ENCODE measurements around the gene RRAGD.

RRAGD gene

DNA sequence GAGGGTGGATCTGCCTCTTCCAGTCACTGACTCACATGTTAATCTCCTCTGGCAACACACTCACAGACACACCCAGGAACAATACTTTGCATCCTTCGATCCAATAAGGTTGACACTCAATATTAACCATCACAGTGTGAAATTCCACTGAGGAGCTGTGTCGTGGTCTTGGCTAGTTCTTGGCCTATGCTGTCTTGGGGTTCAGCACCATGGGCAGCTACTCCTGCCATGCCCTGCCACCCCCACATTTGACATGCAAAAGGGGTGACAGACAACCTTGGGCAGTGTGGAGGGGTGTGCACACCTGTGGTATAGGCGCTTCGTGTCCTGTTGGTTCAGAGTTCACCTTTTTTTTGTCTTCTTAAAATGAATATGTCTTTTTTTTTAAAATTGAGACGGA lies 46.6 kb upstream of the RRAGD start:
- no peaks in the 10 kb centered on the region for H3K4me1 ChIP-seq (ENCODE audit: insufficient read depth, low read length, poor library complexity, severe bottlenecking)
- TF ChIP-seq, protein P1, sequence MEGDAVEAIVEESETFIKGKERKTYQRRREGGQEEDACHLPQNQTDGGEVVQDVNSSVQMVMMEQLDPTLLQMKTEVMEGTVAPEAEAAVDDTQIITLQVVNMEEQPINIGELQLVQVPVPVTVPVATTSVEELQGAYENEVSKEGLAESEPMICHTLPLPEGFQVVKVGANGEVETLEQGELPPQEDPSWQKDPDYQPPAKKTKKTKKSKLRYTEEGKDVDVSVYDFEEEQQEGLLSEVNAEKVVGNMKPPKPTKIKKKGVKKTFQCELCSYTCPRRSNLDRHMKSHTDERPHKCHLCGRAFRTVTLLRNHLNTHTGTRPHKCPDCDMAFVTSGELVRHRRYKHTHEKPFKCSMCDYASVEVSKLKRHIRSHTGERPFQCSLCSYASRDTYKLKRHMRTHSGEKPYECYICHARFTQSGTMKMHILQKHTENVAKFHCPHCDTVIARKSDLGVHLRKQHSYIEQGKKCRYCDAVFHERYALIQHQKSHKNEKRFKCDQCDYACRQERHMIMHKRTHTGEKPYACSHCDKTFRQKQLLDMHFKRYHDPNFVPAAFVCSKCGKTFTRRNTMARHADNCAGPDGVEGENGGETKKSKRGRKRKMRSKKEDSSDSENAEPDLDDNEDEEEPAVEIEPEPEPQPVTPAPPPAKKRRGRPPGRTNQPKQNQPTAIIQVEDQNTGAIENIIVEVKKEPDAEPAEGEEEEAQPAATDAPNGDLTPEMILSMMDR (conservative IDR thresholded peaks at IDR 0.05; ENCODE audit: low read length) = no peak
- no peak for TF ChIP-seq EZH2phosphoT487 (IDR thresholded peaks at IDR 0.05; ENCODE audit: borderline replicate concordance)
- no peak overlapping the region for H3K9ac ChIP-seq (ENCODE audit: low read depth, low read length, poor library complexity, severe bottlenecking)
- no peaks in the 10 kb centered on the region for H4K20me1 ChIP-seq (ENCODE audit: insufficient read depth, low read length, poor library complexity, severe bottlenecking)
- H3K4me2 ChIP-seq (ENCODE audit: low read depth, low read length, poor library complexity, severe bottlenecking) = no peak overlapping the region
- H3K36me3 ChIP-seq (ENCODE audit: insufficient read depth, low read length) = no peaks in the 10 kb centered on the region
- no peaks in the 10 kb centered on the region for H3K9me3 ChIP-seq (ENCODE audit: insufficient read depth, low read depth, low read length)
- H3K9me2 ChIP-seq (replicated peaks; ENCODE audit: low read depth, low read length) = no peaks in the 10 kb centered on the region
- no peaks in the 10 kb centered on the region for H3K79me2 ChIP-seq (ENCODE audit: insufficient read depth, low read length)
- no peak overlapping the region for H3K4me3 ChIP-seq (ENCODE audit: low read length, poor library complexity, severe bottlenecking)
- no peaks in the 10 kb centered on the region for H3K27me3 ChIP-seq (ENCODE audit: insufficient read depth, low read length, poor library complexity, severe bottlenecking)
- H3F3A ChIP-seq (ENCODE audit: low read depth) = no peaks in the 10 kb centered on the region
- no peak overlapping the region for H2AFZ ChIP-seq (ENCODE audit: low read length)

DNA sequence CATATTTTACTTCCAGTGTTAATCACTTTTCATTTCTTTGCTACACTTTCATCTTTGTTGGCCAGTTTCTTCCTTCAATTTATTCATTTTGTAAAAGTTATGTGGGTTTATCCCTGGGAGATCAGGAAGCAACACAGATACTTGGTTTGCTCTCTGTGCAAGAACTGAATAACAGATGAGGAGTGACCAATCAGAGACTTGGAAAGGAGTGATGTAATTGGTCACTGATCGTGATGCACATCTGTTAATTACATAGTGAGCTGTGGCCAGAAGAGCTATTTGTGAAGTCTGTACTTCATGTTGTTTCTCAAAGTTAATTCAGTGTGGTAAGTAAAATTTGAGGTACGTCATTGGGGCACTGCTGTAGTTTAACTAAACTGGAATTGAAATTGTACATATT lies 42.2 kb upstream of the RRAGD start:
- H3K27me3 ChIP-seq (ENCODE audit: insufficient read depth, low read length, poor library complexity, severe bottlenecking) = no peaks in the 10 kb centered on the region
- H3K9ac ChIP-seq (ENCODE audit: low read depth, low read length, poor library complexity, severe bottlenecking) = no peak overlapping the region
- H3F3A ChIP-seq (ENCODE audit: low read depth) = no peaks in the 10 kb centered on the region
- peaks cover 7% of the 10 kb centered on the region for H3K4me1 ChIP-seq (ENCODE audit: insufficient read depth, low read length, poor library complexity, severe bottlenecking)
- H3K9me3 ChIP-seq (ENCODE audit: insufficient read depth, low read depth, low read length) = no peaks in the 10 kb centered on the region
- H3K4me3 ChIP-seq (ENCODE audit: low read length, poor library complexity, severe bottlenecking) = no peak overlapping the region
- no peaks in the 10 kb centered on the region for H3K36me3 ChIP-seq (ENCODE audit: insufficient read depth, low read length)
- TF ChIP-seq, protein P1 (conservative IDR thresholded peaks at IDR 0.05; ENCODE audit: low read length) = no peak
- no peak for TF ChIP-seq EZH2phosphoT487 (IDR thresholded peaks at IDR 0.05; ENCODE audit: borderline replicate concordance)
- no peak overlapping the region for H3K4me2 ChIP-seq (ENCODE audit: low read depth, low read length, poor library complexity, severe bottlenecking)
- H3K79me2 ChIP-seq (ENCODE audit: insufficient read depth, low read length) = no peaks in the 10 kb centered on the region
- no peak overlapping the region for H2AFZ ChIP-seq (ENCODE audit: low read length)
- no peaks in the 10 kb centered on the region for H3K9me2 ChIP-seq (replicated peaks; ENCODE audit: low read depth, low read length)
- H4K20me1 ChIP-seq (ENCODE audit: insufficient read depth, low read length, poor library complexity, severe bottlenecking) = no peaks in the 10 kb centered on the region

DNA sequence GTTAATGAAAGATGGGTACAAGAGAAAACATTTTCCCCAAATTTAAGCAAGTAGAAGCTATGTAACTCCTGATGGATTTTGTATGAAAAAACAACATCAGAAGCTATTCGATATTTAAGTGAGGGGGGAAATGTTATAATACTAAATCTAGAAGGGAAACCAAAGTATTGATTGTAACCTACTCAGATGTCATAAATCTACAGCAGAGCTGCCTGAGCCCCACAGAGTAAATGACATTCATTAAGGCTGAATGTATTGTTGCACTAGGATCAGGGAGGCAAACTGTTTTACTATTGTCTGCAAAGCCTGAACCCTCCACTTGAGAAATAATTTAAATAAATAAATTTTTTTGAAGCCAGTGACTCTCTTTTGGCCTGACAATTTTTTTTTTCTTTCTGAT lies 40.2 kb upstream of the RRAGD start:
- Histone ChIP-seq H2AFZ (ENCODE audit: low read length) (no peak overlapping the region), H3K36me3 (ENCODE audit: insufficient read depth, low read length) (no peaks in the 10 kb centered on the region), H3K4me1 (ENCODE audit: insufficient read depth, low read length, poor library complexity, severe bottlenecking) (peaks cover 9% of the 10 kb centered on the region), H3K4me3 (ENCODE audit: low read length, poor library complexity, severe bottlenecking) (no peak overlapping the region), H3K27me3 (ENCODE audit: insufficient read depth, low read length, poor library complexity, severe bottlenecking) (no peaks in the 10 kb centered on the region), H3K79me2 (ENCODE audit: insufficient read depth, low read length) (no peaks in the 10 kb centered on the region), H3K9me3 (ENCODE audit: insufficient read depth, low read depth, low read length) (no peaks in the 10 kb centered on the region), H4K20me1 (ENCODE audit: insufficient read depth, low read length, poor library complexity, severe bottlenecking) (no peaks in the 10 kb centered on the region), H3F3A (ENCODE audit: low read depth) (no peaks in the 10 kb centered on the region), H3K9me2 (replicated peaks; ENCODE audit: low read depth, low read length) (no peaks in the 10 kb centered on the region), H3K4me2 (ENCODE audit: low read depth, low read length, poor library complexity, severe bottlenecking) (no peak overlapping the region), H3K9ac (ENCODE audit: low read depth, low read length, poor library complexity, severe bottlenecking) (no peak overlapping the region)
- TF ChIP-seq, protein P1 (conservative IDR thresholded peaks at IDR 0.05; ENCODE audit: low read length) = no peak
- no peak for TF ChIP-seq EZH2phosphoT487 (IDR thresholded peaks at IDR 0.05; ENCODE audit: borderline replicate concordance)
